Daoy (cell line): ENCODE data around the gene DUSP5. TPM values are rescaled to one million over a fixed set of nuclear protein-coding genes. Genes with fewer than 3 reads are reported as not detected.
A peak's percentile ranks its signal among the peaks of the same experiment; 100 is the strongest.
"Not testable (repeated sequence)": the region's sequence is repeated elsewhere in the genome, so short reads cannot be mapped to it uniquely, and the experiment has no call there.

Source experiments
- DNase-seq: peaks from one replicate; pipeline ENCODE4 v3.0.0-alpha.2; 2015; ENCODE audit warnings: low read depth
- total RNA-seq: library from RNA; depleted of rRNA; stranded (reverse); fragments of >200 nt; shearing (Covaris generic); gene quantifications from 2 replicates; pipeline ENCODE4 v1.2.3, GENCODE V29; 2014; rRNA removed

Gene DUSP5
- 9.1 and 9.9 TPM in 2 replicates for total RNA-seq

- DNase-seq = peak; percentile 94
Observed at GRCh38 chr10:110497438-110498086, at the start of gene DUSP5. Gene DUSP5 (plus strand): TSS chr10:110497907. CDS start chr10:110498122, 215 bp downstream.

- no peak for DNase-seq
Observed at GRCh38 chr10:110448682-110449418, 48.9 kb upstream of the DUSP5 start.

- no peak for DNase-seq
Observed at GRCh38 chr10:110455446-110455845, 42.3 kb upstream of the DUSP5 start.

GRCh38 chr10:110456046-110456445 lies 41.7 kb upstream of the DUSP5 start:
- DNase-seq = no peak

DNA sequence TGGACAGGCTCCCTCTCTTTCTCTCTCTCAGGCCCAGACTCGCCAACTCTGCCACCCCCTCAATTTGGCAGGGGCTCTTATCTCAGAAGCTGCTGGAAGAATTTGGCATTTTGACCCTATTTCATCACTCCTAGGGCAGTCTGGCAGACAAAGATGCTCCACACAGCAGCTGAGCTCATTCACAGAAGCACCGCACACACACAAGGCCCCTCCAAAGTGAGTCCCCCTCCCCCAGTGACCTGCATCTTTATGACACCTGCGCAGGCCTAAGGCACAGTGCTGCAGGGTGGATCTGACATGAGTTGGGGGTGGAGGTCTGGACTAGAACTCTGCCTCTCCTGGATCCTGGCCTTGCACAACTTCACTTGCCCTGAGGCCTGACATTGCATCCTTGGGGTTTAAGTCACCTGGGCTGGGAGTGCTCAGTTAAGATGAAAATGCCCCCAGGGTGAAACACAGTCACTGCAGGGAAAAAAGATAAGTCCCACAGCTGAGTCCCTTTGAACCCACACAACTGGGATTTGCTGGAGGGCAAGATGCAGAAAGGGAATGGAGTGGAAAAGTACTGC lies 41.1 kb upstream of the DUSP5 start:
- no peak for DNase-seq

DNA sequence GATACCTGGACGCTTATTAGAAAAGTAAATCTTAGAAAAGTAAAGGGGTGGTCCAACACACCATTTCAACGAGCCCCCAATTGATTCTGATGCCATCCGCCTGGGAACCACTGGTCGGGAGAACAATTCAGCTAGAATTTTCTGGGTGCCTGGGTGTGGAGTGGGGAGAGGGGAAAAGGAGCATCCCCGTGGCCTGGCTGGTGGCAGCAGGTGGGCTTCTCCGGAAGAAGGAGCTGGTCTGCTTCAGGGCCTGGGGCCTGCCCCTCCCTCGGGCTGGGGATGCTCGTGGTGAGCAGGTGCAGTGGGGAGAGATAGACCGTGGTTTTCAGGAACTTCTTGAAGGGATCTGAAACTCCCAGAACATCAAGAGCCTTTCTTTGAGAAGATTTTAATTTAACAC lies 39.9 kb upstream of the DUSP5 start:
- no peak for DNase-seq

- DNase-seq = no peak
Observed at GRCh38 chr10:110458266-110458920, 39.3 kb upstream of the DUSP5 start.

DNA sequence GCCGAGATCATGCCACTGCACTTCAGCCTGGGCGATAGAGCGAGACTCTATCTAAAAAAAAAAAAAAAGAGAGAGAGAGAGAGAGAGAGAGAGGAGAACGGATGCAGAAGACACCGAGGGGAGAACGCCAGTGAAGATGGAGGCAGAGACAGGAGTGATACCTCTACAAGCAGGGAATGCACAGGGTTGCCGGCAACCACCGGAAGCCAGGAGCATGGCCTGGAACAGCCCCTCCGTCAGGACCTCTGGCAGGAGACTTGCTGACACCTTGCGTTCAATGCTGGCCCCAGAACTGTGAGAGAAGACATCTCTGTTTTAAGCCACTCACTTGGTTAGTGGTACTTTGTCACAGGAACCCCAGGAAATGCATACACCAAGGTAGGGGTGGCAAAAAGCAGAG lies 38.1 kb upstream of the DUSP5 start:
- DNase-seq = no peak

DNA sequence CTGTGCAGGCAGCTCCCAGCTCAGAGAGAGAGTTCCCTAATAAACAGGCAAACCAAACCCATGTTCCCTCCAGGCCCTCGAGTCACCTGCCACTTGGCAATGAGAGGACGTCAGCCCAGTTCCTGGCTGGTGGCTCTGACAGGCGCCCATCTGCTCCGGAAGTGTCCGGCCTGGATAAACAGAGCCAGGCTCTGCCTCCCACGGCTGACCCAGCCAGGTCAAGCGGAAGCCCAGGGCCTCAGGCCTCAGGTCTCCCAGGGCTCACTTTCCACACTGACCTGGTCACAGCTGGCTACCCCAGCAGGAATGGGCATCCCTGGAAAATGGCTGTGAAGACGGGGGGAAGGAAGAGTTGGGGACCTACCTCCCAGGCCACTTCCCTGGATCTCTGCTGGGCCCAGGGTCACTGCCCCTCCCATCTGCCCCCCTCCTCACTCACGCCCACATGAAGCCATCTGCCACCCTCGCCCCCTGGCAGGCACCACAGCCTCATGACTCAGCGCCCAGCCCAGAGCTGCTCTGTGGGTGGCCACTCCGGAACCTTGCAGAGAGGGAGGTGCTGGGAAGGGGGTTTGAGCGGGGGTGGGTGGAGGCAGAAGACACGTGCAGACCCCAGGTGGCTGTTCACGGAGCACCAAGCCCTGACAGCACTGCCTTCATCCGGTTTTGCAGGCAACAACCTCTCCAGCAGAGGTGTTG lies 37.4 kb upstream of the DUSP5 start:
- peak; percentile 75 for DNase-seq

- DNase-seq = no peak
Observed at GRCh38 chr10:110461088-110461487, 36.6 kb upstream of the DUSP5 start.

DNA sequence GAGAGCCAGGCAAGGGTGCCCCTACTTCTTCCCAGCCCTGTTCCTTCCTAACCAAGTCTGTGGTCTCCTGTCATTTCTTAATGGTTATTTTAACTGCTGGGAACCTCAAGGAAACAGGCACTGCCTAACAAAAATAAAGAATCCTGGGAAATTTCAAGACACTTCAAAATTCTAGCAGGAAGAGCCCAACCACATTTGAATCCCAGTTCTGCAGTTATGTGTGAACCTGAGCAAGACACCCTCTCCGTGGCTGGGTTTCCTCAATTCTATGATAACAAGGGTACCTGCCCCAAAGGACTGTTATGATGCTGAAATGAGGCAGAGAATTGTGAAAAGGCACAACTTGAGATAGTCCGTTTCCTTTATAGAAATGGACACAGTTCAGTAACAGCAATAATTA lies 36.2 kb upstream of the DUSP5 start:
- DNase-seq = no peak

- no peak for DNase-seq
Observed at GRCh38 chr10:110462166-110463095, 35.3 kb upstream of the DUSP5 start.

DNA sequence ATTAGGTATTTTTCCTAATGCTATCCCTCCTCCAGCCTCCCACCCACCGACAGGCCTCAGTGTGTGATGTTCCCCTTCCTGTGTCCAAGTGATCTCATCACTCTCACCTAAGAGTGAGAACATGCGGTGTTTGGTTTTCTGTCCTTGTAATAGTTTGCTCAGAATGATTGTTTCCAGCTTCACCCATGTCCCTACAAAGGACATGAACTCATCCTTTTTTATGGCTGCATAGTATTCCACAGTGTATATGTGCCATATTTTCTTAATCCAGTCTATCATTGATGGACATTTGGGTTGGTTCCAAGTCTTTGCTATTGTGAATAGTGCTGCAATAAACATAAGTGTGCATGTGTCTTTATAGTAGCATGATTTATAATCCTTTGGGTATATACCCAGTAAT lies 29.4 kb upstream of the DUSP5 start:
- DNase-seq = not testable (repeated sequence)

DNA sequence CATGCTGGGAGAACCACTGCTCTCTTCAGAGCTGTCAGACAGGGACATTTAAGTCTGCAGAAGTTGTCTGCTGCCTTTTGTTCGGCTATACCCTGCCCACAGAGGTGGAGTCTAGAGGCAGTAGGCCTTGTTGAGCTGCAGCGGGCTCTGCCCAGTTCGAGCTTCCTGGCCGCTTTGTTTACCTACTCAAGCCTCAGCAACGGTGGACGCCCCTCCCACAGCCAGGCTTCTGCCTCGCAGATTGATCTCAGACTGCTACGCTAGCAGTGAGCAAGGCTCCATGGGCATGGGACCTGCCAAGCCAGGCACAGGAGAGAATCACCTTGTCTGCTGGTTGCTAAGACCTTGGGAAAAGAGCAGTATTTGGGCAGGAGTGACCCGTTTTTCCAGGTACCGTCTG lies 27.2 kb upstream of the DUSP5 start:
- DNase-seq = not testable (repeated sequence)

- peak; percentile 20 for DNase-seq
Observed at GRCh38 chr10:110471566-110472139, 26.1 kb upstream of the DUSP5 start.

DNA sequence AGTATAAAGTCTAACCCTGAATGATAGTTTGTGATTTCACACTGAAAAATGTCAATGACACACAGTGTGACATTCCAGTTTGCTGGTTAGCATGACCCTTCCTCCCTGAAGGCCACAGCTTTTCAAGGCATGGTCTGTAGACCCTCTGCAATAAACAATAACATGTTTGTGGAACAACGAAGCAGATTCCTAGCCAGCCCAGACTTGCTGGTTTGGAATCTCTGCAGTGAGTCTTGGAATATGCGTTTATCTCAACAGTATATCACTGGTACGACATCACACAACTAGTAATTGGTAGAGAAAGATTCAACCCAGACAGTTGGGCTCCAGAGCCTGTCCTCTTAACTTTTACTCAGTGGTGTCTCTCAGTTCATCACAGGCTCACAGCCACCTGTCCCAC lies 23.7 kb upstream of the DUSP5 start:
- no peak for DNase-seq

GRCh38 chr10:110474826-110475225 lies 22.9 kb upstream of the DUSP5 start:
- no peak for DNase-seq

DNA sequence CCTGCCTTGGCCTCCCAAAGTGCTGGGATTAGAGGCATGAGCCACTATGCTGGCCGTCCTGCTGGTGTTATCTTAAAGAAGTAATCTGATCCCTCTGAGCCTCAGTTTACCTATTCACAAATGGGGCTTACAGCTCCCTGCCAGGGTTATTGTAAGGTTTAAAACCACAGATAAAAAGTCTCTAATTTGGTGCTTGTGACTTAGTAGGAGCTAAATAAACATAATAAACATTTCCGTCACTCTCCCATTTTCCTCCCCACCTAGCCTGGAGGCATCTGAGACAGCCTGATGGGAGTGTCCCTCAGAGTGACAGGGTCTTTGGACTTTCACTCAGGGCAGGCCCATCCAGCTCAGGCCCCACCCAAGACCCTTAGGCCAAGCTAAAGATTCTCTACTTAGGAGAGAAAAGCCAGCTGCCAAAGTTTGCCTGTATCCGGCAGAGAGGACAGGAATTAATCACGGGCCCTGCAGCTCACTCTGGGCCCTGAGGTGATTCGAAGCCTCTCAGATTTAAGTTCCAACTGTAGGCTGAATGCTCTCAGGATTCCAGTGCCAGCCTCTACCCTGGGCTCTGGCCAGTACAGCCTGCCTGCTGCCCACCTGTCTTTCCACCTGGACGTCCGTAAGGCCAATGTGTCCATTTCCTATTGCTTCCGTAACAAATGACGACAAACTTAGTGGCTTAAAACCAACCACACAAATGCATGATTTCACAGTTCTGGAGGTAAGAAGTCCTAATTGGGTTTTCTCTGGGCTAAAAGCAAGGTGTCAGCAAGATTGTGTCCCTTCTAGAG lies 21.8 kb upstream of the DUSP5 start:
- DNase-seq = no peak

- no peak for DNase-seq
Observed at GRCh38 chr10:110479710-110480109, 18.0 kb upstream of the DUSP5 start.

- no peak for DNase-seq
Observed at GRCh38 chr10:110480387-110480786, 17.3 kb upstream of the DUSP5 start.
